Type B pancreatic cell (in vitro differentiated cells): Measurements from ENCODE around the gene NPTX1. TPM values are rescaled to one million over a fixed set of nuclear protein-coding genes. Genes with fewer than 3 reads are reported as not detected.
"Not testable (repeated sequence)": the region's sequence is repeated elsewhere in the genome, so short reads cannot be mapped to it uniquely, and the experiment has no call there.

Experiments
- DNase-seq: peaks from one replicate; pipeline ENCODE4 v3.0.0; 2021; ENCODE audit warnings: mixed read lengths; ENCODE audit not compliant: unreplicated experiment; ENCODE audit errors: extremely low spot score
- H3K27ac Mint-ChIP-seq: 2 replicates; pipeline ENCODE4 v1.8.0; 2021; ENCODE audit warnings: mild to moderate bottlenecking, mixed read lengths
- H3K27me3 Mint-ChIP-seq: 2 replicates; pipeline ENCODE4 v1.8.0; 2021; ENCODE audit warnings: mixed read lengths
- H3K36me3 Mint-ChIP-seq: 2 replicates; pipeline ENCODE4 v1.8.0; 2021; ENCODE audit warnings: mixed read lengths
- H3K4me1 Mint-ChIP-seq: one replicate; pipeline ENCODE4 v1.8.0; 2021; ENCODE audit warnings: mixed read lengths; ENCODE audit not compliant: unreplicated experiment
- H3K4me3 Mint-ChIP-seq: 2 replicates; pipeline ENCODE4 v1.8.0; 2021; ENCODE audit warnings: mild to moderate bottlenecking, mixed read lengths
- H3K9me3 Mint-ChIP-seq: 2 replicates; pipeline ENCODE4 v1.8.0; 2021; ENCODE audit warnings: mixed read lengths
- CTCF ChIP-seq: fragments of 200-600 bp; sonication (generic); conservative IDR thresholded peaks from 2 replicates; pipeline ENCODE4 v1.5.0; 2021; ENCODE audit warnings: antibody characterized with exemption, mild to moderate bottlenecking
- total RNA-seq: library from RNA; stranded (reverse); gene quantifications from 2 replicates; pipeline ENCODE4 v1.2.1, GENCODE V29; 2021; ENCODE audit warnings: low replicate concordance

NPTX1 gene
- total RNA-seq, 1 donor from 2014 or later, result 4.7 TPM

GRCh38 chr17:80509311-80509710, 32.9 kb upstream of the NPTX1 start:
- H3K9me3 Mint-ChIP-seq, result no peaks in the 10 kb centered on the region
- TF ChIP-seq CTCF, result no peak
- H3K36me3 Mint-ChIP-seq, result no peaks in the 10 kb centered on the region
- H3K27me3 Mint-ChIP-seq, result peaks cover 25% of the 10 kb centered on the region
- H3K4me1 Mint-ChIP-seq, result peaks cover 3% of the 10 kb centered on the region
- H3K4me3 Mint-ChIP-seq, result no peak overlapping the region
- H3K27ac Mint-ChIP-seq, result no peak overlapping the region
- DNase-seq, result no peak

- Mint-ChIP-seq H3K4me1 (no peaks in the 10 kb centered on the region), H3K9me3 (no peaks in the 10 kb centered on the region), H3K27ac (no peak overlapping the region), H3K36me3 (no peaks in the 10 kb centered on the region), H3K4me3 (no peak overlapping the region), H3K27me3 (peaks cover 23% of the 10 kb centered on the region)
- TF ChIP-seq CTCF, result no peak
- DNase-seq, result no peak
These were observed 31.6 kb upstream of the NPTX1 start for GRCh38 chr17:80507965-80508364.

GRCh38 chr17:80507177-80507576, 30.8 kb upstream of the NPTX1 start:
- H3K9me3 Mint-ChIP-seq, H3K27ac Mint-ChIP-seq: not testable (repeated sequence)
- H3K27me3 Mint-ChIP-seq, result peaks cover 27% of the 10 kb centered on the region

GRCh38 chr17:80504686-80505413, 28.4 kb upstream of the NPTX1 start:
- DNase-seq, result no peak
- no peak for TF ChIP-seq CTCF
- no peaks in the 10 kb centered on the region for H3K36me3 Mint-ChIP-seq
- no peak overlapping the region for H3K4me3 Mint-ChIP-seq
- H3K27me3 Mint-ChIP-seq, result peaks cover 43% of the 10 kb centered on the region
- no peaks in the 10 kb centered on the region for H3K4me1 Mint-ChIP-seq
- no peak overlapping the region for H3K27ac Mint-ChIP-seq
- no peaks in the 10 kb centered on the region for H3K9me3 Mint-ChIP-seq

More at GRCh38 chr17:80507177-80507576, 30.8 kb upstream of the NPTX1 start:
- not testable (repeated sequence) for H3K4me3 Mint-ChIP-seq, DNase-seq, H3K36me3 Mint-ChIP-seq, H3K4me1 Mint-ChIP-seq

GRCh38 chr17:80503921-80504320, 27.5 kb upstream of the NPTX1 start:
- Mint-ChIP-seq H3K4me3 (no peak overlapping the region), H3K27ac (no peak overlapping the region), H3K36me3 (no peaks in the 10 kb centered on the region), H3K4me1 (peaks cover 6% of the 10 kb centered on the region), H3K9me3 (no peaks in the 10 kb centered on the region), H3K27me3 (peaks cover 47% of the 10 kb centered on the region)
- TF ChIP-seq CTCF, result no peak
- no peak for DNase-seq

- no peaks in the 10 kb centered on the region for H3K36me3 Mint-ChIP-seq
- TF ChIP-seq CTCF, result no peak
- no peaks in the 10 kb centered on the region for H3K9me3 Mint-ChIP-seq
- H3K27ac Mint-ChIP-seq, result no peak overlapping the region
- H3K4me1 Mint-ChIP-seq, result peaks cover 6% of the 10 kb centered on the region
- H3K4me3 Mint-ChIP-seq, result no peak overlapping the region
- DNase-seq, result no peak
- H3K27me3 Mint-ChIP-seq, result peaks cover 46% of the 10 kb centered on the region
These were observed 26.6 kb upstream of the NPTX1 start for GRCh38 chr17:80503031-80503430.
